GM06990 (cell line): Measurements from ENCODE around the gene ORC2.

Experiments used
- DNase-seq: peaks from one replicate; pipeline ENCODE4 v3.0.0-alpha.2; 2011; ENCODE audit not compliant: insufficient read length; ENCODE audit errors: extremely low read depth
- H3K27me3 ChIP-seq: replicated peaks from 2 replicates; pipeline ENCODE4 v1.6.0; 2011; ENCODE audit warnings: low read length; ENCODE audit not compliant: control insufficient read depth, insufficient read depth
- H3K36me3 ChIP-seq: 2 replicates; pipeline ENCODE4 v1.5.1; 2011; ENCODE audit warnings: low read length; ENCODE audit not compliant: control insufficient read depth, insufficient read depth
- H3K4me3 ChIP-seq: replicated peaks from 2 replicates; pipeline ENCODE4 v1.5.1; 2011; ENCODE audit warnings: low read depth, mild to moderate bottlenecking, control low read depth, low read length
- TF ChIP-seq, protein P1 (sequence below): IDR thresholded peaks from 2 replicates; pipeline ENCODE4 v1.5.1; 2011; ENCODE audit warnings: low read length, control low read depth, mild to moderate bottlenecking, inconsistent platforms; ENCODE audit not compliant: insufficient read depth, poor library complexity, severe bottlenecking

The ORC2 gene

DNA sequence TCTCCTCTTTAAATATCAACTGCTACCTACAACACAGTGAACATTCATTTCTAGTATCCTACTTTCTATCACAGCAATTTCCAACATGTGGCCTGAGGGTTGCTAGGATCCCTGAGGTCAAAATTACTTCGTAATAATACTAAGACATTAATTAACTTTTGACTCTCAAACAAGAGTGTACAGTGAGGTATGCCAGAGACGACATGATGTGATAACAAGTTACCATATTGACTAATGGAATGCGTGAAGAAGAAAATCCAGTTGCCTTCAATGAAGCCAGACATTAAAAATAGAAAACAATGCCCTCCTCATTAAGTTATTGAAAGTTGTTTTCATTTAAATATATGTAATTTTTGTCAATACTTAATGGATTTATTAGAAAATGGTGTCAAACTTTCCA, 13.1 kb downstream of the ORC2 start:
- no peak for DNase-seq
- Histone ChIP-seq H3K27me3 (no peaks in the 10 kb centered on the region), H3K36me3 (no peaks in the 10 kb centered on the region; the same call in 1 of the 2 replicates), H3K4me3 (no peak overlapping the region)
- TF ChIP-seq, protein P1, sequence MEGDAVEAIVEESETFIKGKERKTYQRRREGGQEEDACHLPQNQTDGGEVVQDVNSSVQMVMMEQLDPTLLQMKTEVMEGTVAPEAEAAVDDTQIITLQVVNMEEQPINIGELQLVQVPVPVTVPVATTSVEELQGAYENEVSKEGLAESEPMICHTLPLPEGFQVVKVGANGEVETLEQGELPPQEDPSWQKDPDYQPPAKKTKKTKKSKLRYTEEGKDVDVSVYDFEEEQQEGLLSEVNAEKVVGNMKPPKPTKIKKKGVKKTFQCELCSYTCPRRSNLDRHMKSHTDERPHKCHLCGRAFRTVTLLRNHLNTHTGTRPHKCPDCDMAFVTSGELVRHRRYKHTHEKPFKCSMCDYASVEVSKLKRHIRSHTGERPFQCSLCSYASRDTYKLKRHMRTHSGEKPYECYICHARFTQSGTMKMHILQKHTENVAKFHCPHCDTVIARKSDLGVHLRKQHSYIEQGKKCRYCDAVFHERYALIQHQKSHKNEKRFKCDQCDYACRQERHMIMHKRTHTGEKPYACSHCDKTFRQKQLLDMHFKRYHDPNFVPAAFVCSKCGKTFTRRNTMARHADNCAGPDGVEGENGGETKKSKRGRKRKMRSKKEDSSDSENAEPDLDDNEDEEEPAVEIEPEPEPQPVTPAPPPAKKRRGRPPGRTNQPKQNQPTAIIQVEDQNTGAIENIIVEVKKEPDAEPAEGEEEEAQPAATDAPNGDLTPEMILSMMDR: no peak

GRCh38 chr2:200945395-200945729, 18.1 kb downstream of the ORC2 start:
- no peak overlapping the region for H3K4me3 ChIP-seq
- peaks cover 3% of the 10 kb centered on the region for H3K36me3 ChIP-seq
- H3K27me3 ChIP-seq: no peaks in the 10 kb centered on the region
- TF ChIP-seq, protein P1: no peak
- no peak for DNase-seq

DNA sequence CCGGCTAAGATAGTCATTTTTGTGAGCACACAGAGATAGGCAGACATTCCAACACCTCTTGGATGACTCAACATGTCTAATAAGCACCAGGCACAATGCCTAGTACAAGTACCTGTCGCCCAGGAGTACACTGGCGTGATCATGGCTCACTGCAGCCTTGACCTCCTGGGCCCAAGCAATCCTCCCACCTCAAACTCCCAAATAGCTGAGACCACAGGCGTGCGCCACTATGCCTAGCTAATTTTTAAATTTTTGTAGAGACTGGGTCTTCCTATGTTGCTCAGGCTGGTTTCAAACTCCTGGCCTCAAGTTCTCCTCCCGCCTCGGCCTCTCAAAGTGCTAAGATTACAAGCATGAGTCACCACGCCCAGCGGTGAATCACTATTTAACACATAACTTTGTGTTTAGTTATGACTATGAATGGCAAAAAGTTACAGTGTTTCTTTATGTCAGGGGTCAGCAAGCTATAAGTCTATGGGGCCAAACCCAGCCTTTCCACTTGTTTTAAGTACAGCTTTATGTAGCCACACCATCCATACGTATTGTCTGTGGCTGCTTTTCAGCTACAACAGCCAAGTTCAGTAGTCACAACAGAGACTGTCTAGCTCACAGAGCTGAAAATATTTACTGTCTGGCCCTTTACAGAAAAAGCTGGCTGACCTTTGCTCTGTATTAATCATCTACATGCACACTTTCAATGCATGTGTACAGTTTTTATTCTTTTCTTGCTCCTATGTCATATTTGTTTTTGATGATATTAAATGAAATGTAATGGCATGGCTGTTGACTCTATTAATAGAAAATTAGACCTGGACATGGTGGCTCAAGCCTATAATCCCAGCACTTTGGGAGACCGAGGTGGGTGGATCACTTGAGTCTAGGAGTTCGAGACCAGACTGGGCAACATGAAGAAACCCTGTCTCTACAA, 18.7 kb downstream of the ORC2 start:
- Histone ChIP-seq H3K4me3 (no peak overlapping the region), H3K27me3 (no peaks in the 10 kb centered on the region), H3K36me3 (peaks cover 3% of the 10 kb centered on the region)
- TF ChIP-seq, protein P1: no peak
- no peak for DNase-seq

DNA sequence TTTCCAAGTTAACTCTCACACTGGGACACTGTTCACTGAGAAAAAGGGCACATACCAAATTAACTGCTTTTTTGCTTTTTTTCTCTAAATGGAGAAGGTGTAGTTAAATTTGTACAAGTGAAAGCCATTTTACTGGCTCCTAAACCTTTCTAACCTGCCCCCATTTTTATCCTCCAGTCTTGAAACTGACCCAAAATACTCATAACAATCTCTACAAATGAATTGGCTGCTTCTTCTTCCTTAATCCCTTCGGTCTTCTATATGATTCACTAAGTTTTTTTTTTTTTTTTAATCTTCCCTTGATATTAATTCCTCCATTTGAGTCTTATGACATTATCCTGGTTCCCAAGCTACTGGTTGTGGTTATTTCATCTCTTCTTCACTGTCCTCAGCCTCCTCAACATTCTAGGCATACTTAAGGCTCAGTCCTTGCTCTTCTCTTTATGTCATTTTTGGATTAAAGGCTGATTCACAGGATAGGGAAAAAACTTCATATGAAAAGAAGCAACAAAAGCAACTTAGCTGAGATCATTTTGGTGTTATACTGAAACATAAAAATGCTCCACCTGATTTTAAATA, 19.8 kb downstream of the ORC2 start:
- H3K36me3 ChIP-seq: peaks cover 3% of the 10 kb centered on the region
- TF ChIP-seq, protein P1: no peak
- no peaks in the 10 kb centered on the region for H3K27me3 ChIP-seq
- no peak overlapping the region for H3K4me3 ChIP-seq
- no peak for DNase-seq

GRCh38 chr2:200939832-200940231, 23.6 kb downstream of the ORC2 start:
- TF ChIP-seq, protein P1: no peak
- no peak for DNase-seq
- Histone ChIP-seq H3K4me3 (no peak overlapping the region), H3K36me3 (peaks cover 3% of the 10 kb centered on the region), H3K27me3 (no peaks in the 10 kb centered on the region)
